Measurements from ENCODE around the gene PLCH2.
A peak's percentile ranks its signal among the peaks of the same experiment; 100 is the strongest.

The PLCH2 gene

GRCh38 chr1:2514863-2515762, 39.0 kb downstream of the PLCH2 start:
- Histone ChIP-seq H3K9ac (no peak overlapping the region), H4K20me1 (ENCODE audit: insufficient read depth) (no peaks in the 10 kb centered on the region), H3K36me3 (ENCODE audit: insufficient read depth) (peaks cover 9% of the 10 kb centered on the region; the same call in 1 of the 2 replicates), H3K79me2 (ENCODE audit: insufficient read depth, low read depth) (no peaks in the 10 kb centered on the region), H3K4me3 (IDR thresholded peaks at IDR 0.05; ENCODE audit: insufficient read depth, low read depth, low read length) (no peak overlapping the region), H3K4me1 (ENCODE audit: low read depth, poor library complexity, severe bottlenecking) (no peaks in the 10 kb centered on the region), H3K27ac (no peak overlapping the region), H3K4me2 (no peak overlapping the region), H2AFZ (ENCODE audit: low read depth) (no peak overlapping the region), H3K27me3 (ENCODE audit: insufficient read depth, low read depth) (no peaks in the 10 kb centered on the region)
- TF ChIP-seq CTCF (conservative IDR thresholded peaks at IDR 0.05; ENCODE audit: low read depth, low read length): 0 out of 2 replicates have a peak, but pooled peaks have one; percentile 13

- Histone ChIP-seq H2AFZ (ENCODE audit: low read depth) (no peak overlapping the region), H3K4me2 (no peak overlapping the region), H3K36me3 (ENCODE audit: insufficient read depth) (peaks cover 11% of the 10 kb centered on the region; the same call in 1 of the 2 replicates), H3K79me2 (ENCODE audit: insufficient read depth, low read depth) (no peaks in the 10 kb centered on the region), H3K9ac (no peak overlapping the region), H3K27me3 (ENCODE audit: insufficient read depth, low read depth) (no peaks in the 10 kb centered on the region), H3K4me1 (ENCODE audit: low read depth, poor library complexity, severe bottlenecking) (no peaks in the 10 kb centered on the region), H3K27ac (no peak overlapping the region), H4K20me1 (ENCODE audit: insufficient read depth) (no peaks in the 10 kb centered on the region), H3K4me3 (IDR thresholded peaks at IDR 0.05; ENCODE audit: insufficient read depth, low read depth, low read length) (no peak overlapping the region)
- no peak for TF ChIP-seq CTCF (conservative IDR thresholded peaks at IDR 0.05; ENCODE audit: low read depth, low read length)
Measured at GRCh38 chr1:2515763-2516080, 39.6 kb downstream of the PLCH2 start.

- no peak for TF ChIP-seq CTCF (conservative IDR thresholded peaks at IDR 0.05; ENCODE audit: low read depth, low read length)
- Histone ChIP-seq H3K27ac (no peak overlapping the region), H3K79me2 (ENCODE audit: insufficient read depth, low read depth) (no peaks in the 10 kb centered on the region)
Measured at GRCh38 chr1:2516124-2516523, 40.0 kb downstream of the PLCH2 start.

GRCh38 chr1:2516946-2517345, 40.9 kb downstream of the PLCH2 start:
- Histone ChIP-seq H3K4me2 (no peak overlapping the region), H3K27ac (no peak overlapping the region), H3K9ac (no peak overlapping the region), H3K27me3 (ENCODE audit: insufficient read depth, low read depth) (no peaks in the 10 kb centered on the region), H4K20me1 (ENCODE audit: insufficient read depth) (no peaks in the 10 kb centered on the region), H2AFZ (ENCODE audit: low read depth) (no peak overlapping the region), H3K79me2 (ENCODE audit: insufficient read depth, low read depth) (no peaks in the 10 kb centered on the region), H3K4me1 (ENCODE audit: low read depth, poor library complexity, severe bottlenecking) (no peaks in the 10 kb centered on the region), H3K4me3 (IDR thresholded peaks at IDR 0.05; ENCODE audit: insufficient read depth, low read depth, low read length) (no peak overlapping the region), H3K36me3 (ENCODE audit: insufficient read depth) (peaks cover 13% of the 10 kb centered on the region; the same call in 1 of the 2 replicates)
- TF ChIP-seq CTCF (conservative IDR thresholded peaks at IDR 0.05; ENCODE audit: low read depth, low read length): no peak

More at GRCh38 chr1:2516124-2516523, 40.0 kb downstream of the PLCH2 start:
- Histone ChIP-seq H3K27me3 (ENCODE audit: insufficient read depth, low read depth) (no peaks in the 10 kb centered on the region), H4K20me1 (ENCODE audit: insufficient read depth) (no peaks in the 10 kb centered on the region), H3K9ac (no peak overlapping the region), H3K36me3 (ENCODE audit: insufficient read depth) (peaks cover 13% of the 10 kb centered on the region; the same call in 1 of the 2 replicates), H3K4me1 (ENCODE audit: low read depth, poor library complexity, severe bottlenecking) (no peaks in the 10 kb centered on the region), H3K4me2 (no peak overlapping the region), H3K4me3 (IDR thresholded peaks at IDR 0.05; ENCODE audit: insufficient read depth, low read depth, low read length) (no peak overlapping the region), H2AFZ (ENCODE audit: low read depth) (no peak overlapping the region)

All from KMS-11 (cell line).